ENCODE data around the gene RNF220. TPM values are rescaled to one million over a fixed set of nuclear protein-coding genes. Genes with fewer than 3 reads are reported as not detected.
A peak's percentile ranks its signal among the peaks of the same experiment; 100 is the strongest.

The RNF220 gene
- total and polyA plus RNA-seq, 7 donors, result 49.5 to 122 (median 82.8) TPM

GRCh38 chr1:44620072-44620471 is 215.0 kb downstream of the RNF220 start:
- Histone ChIP-seq H3K27me3 (peaks cover 0 to 8% (median 0%) of the 10 kb centered on the region in 3 donors), H3K27ac (peak overlapping the region in 2 of 4 donors; percentile 45 to 66), H3K4me1 (peaks cover 0 to 34% (median 18%) of the 10 kb centered on the region in 4 donors), H3K9me3 (no peaks in the 10 kb centered on the region), H3K4me3 (no peak overlapping the region), H3K36me3 (no peaks in the 10 kb centered on the region)
- TF ChIP-seq, protein P1, sequence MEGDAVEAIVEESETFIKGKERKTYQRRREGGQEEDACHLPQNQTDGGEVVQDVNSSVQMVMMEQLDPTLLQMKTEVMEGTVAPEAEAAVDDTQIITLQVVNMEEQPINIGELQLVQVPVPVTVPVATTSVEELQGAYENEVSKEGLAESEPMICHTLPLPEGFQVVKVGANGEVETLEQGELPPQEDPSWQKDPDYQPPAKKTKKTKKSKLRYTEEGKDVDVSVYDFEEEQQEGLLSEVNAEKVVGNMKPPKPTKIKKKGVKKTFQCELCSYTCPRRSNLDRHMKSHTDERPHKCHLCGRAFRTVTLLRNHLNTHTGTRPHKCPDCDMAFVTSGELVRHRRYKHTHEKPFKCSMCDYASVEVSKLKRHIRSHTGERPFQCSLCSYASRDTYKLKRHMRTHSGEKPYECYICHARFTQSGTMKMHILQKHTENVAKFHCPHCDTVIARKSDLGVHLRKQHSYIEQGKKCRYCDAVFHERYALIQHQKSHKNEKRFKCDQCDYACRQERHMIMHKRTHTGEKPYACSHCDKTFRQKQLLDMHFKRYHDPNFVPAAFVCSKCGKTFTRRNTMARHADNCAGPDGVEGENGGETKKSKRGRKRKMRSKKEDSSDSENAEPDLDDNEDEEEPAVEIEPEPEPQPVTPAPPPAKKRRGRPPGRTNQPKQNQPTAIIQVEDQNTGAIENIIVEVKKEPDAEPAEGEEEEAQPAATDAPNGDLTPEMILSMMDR (IDR thresholded peaks at IDR 0.05), result no peak
- no peak for TF ChIP-seq POLR2AphosphoS5 (IDR thresholded peaks at IDR 0.05)
- no peak for TF ChIP-seq EP300 (IDR thresholded peaks at IDR 0.05)
- no peak for TF ChIP-seq POLR2A (IDR thresholded peaks at IDR 0.05)
- WGBS, 2 donors, result 63 to 78% methylated on average over 3 of the region's 3 CpGs
- intact Hi-C loops (cut with DNase I), result no loop called here
- no peak for DNase-seq

DNA sequence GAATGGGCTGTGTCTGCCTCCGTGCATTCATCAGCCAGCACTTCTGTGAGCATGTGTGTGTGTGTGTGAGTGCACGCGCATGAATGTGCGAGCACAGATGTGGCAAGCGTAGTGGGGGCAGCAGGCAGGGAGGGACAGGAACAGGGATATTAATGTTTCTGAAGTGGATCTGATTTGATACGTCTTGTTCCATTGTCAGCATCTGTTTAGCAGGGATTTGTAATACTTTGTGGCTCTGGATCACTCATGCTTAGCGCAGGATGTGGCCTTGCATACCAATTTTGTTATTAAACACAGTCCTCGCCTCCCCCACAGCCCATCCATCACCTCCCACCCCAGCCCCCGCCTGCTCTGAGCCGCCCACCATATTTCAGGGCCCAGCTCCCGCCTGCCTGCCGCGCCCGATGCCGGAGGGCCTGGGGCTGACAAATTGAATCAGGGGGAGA is 216.8 kb downstream of the RNF220 start:
- peaks cover 0 to 31% (median 15%) of the 10 kb centered on the region in 4 donors for H3K4me1 ChIP-seq
- TF ChIP-seq POLR2A (IDR thresholded peaks at IDR 0.05), result no peak
- no peak for TF ChIP-seq EP300 (IDR thresholded peaks at IDR 0.05)
- TF ChIP-seq POLR2AphosphoS5 (IDR thresholded peaks at IDR 0.05), result no peak
- TF ChIP-seq, protein P1 (IDR thresholded peaks at IDR 0.05), result no peak
- DNase-seq, result no peak

GRCh38 chr1:44624268-44624901 is 219.3 kb downstream of the RNF220 start:
- 85 to 90% methylated on average over 12 of the region's 12 CpGs for WGBS, 2 donors
- H3K27me3 ChIP-seq, result no peaks in the 10 kb centered on the region
- DNase-seq, result no peak
- intact Hi-C loops (cut with DNase I), result no loop called here
- H3K9me3 ChIP-seq, result no peaks in the 10 kb centered on the region
- no peak for TF ChIP-seq POLR2AphosphoS5 (IDR thresholded peaks at IDR 0.05)
- TF ChIP-seq POLR2A (IDR thresholded peaks at IDR 0.05), result no peak
- TF ChIP-seq, protein P1 (IDR thresholded peaks at IDR 0.05), result no peak
- no peak for TF ChIP-seq EP300 (IDR thresholded peaks at IDR 0.05)
- no peaks in the 10 kb centered on the region for H3K36me3 ChIP-seq
- H3K4me3 ChIP-seq, result no peak overlapping the region
- peaks cover 0 to 6% (median 3%) of the 10 kb centered on the region in 4 donors for H3K4me1 ChIP-seq
- no peak overlapping the region for H3K27ac ChIP-seq

More for the DNA sequence above, 216.8 kb downstream of the RNF220 start:
- H3K36me3 ChIP-seq, result no peaks in the 10 kb centered on the region
- H3K27me3 ChIP-seq, result peaks cover 0 to 3% (median 0%) of the 10 kb centered on the region in 3 donors
- no peak overlapping the region for H3K27ac ChIP-seq
- no peak overlapping the region for H3K4me3 ChIP-seq
- 93 to 96% methylated on average over 15 of the region's 15 CpGs for whole genome bisulfite sequencing, 2 donors
- intact Hi-C loops (cut with DNase I), result no loop called here
- no peaks in the 10 kb centered on the region for H3K9me3 ChIP-seq

- TF ChIP-seq POLR2AphosphoS5 (IDR thresholded peaks at IDR 0.05), result no peak
- TF ChIP-seq, protein P1 (IDR thresholded peaks at IDR 0.05), result no peak
- no peak for TF ChIP-seq EP300 (IDR thresholded peaks at IDR 0.05)
- TF ChIP-seq POLR2A (IDR thresholded peaks at IDR 0.05), result no peak
- Histone ChIP-seq H3K4me3 (no peak overlapping the region), H3K36me3 (no peaks in the 10 kb centered on the region), H3K4me1 (no peaks in the 10 kb centered on the region), H3K9me3 (no peaks in the 10 kb centered on the region), H3K27ac (no peak overlapping the region), H3K27me3 (no peaks in the 10 kb centered on the region)
- no peak for DNase-seq
- intact Hi-C loops (cut with DNase I), result no loop called here
- WGBS, 2 donors, result 91 to 92% methylated on average over 7 of the region's 7 CpGs
Measured at GRCh38 chr1:44625348-44625747, 220.3 kb downstream of the RNF220 start.
